Adrenal gland (tissue), 12 donors: ENCODE measurements around the gene MTUS2. TPM values are rescaled to one million over a fixed set of nuclear protein-coding genes. Genes with fewer than 3 reads are reported as not detected.

Experiments used
- DNase-seq, 7 donors: peaks; one replicate each; pipeline ENCODE4 v3.0.0-alpha.2; 2019 to 2020
- H3K27ac ChIP-seq, 5 donors: fragments of 200-600 bp; sonication (generic) in 4 of 5; 1 replicate in 3 of 5; 2 replicates in 2 of 5; pipeline versions ENCODE4 v1.5.1 to v1.8.0; 2016 to 2020; ENCODE audit warnings: mild to moderate bottlenecking in 1 of 5
- H3K27me3 ChIP-seq: fragments of 200-600 bp; 2 replicates; pipeline ENCODE4 v1.8.0; 2021
- H3K36me3 ChIP-seq, 2 donors: fragments of 200-600 bp; replicated peaks in 1 of 2; 1 replicate in 1 of 2; 2 replicates in 1 of 2; pipeline versions ENCODE4 v1.5.1 to v1.8.0; 2018 to 2022
- H3K4me1 ChIP-seq, 2 donors: fragments of 200-600 bp; replicated peaks in 1 of 2; 1 replicate in 1 of 2; 2 replicates in 1 of 2; pipeline versions ENCODE4 v1.5.1 to v1.8.0; 2018 to 2021
- H3K4me3 ChIP-seq, 4 donors: fragments of 200-600 bp; sonication (generic) in 3 of 4; one replicate each; pipeline ENCODE4 v1.5.1; 2016 to 2018
- H3K9me3 ChIP-seq, 3 donors: fragments of 200-600 bp; sonication (generic) in 1 of 3; replicated peaks in 1 of 3; 1 replicate in 2 of 3; 2 replicates in 1 of 3; pipeline versions ENCODE4 v1.5.1 to v1.8.0; 2016 to 2021
- POLR2A ChIP-seq, 2 donors: fragments of 450-650 bp; IDR thresholded peaks; one replicate each; pipeline ENCODE4 v1.6.1; 2017; ENCODE audit warnings: antibody characterized with exemption in 2 of 2, mild to moderate bottlenecking in 2 of 2, moderate library complexity in 1 of 2
- WGBS, 4 donors: extraction: QIAGEN DNeasy Blood & Tissue Kit in 2 of 4; methylation state at CpG; one replicate each; pipeline versions ENCODE4 v1.1.5 to v1.1.7; 2013 to 2017; 5-methylcytosine and 5-hydroxymethylcytosine counted together
- intact Hi-C, 2 donors: fragments of 100-400 bp; cut with DNase I; formaldehyde crosslinking; loops; one replicate each; pipeline versions ENCODE4 v1.14.1 to v1.15.0; 2022 to 2023
- polyA plus RNA-seq, 3 donors: library from polyadenylated mRNA; stranded (reverse); fragments of 200-250 nt in 2 of 3; fragments of 350-450 nt in 1 of 3; fragmentation: Illumina TruSeq in 1 of 3; extraction: RNeasy Lipid Tissue Mini Kit (QIAGEN cat#74804) in 1 of 3; gene quantifications; one replicate each; pipeline ENCODE4 v1.2.3, GENCODE V29; 2013 to 2014
- total RNA-seq, 9 donors: library from RNA; depleted of rRNA in 4 of 9; stranded (reverse); fragments of >200 nt in 4 of 9; fragments of 120-200 nt in 1 of 9; fragmentation: NEBNext Ultra II Directional in 1 of 9; extraction: Animal tissue kit (Norgen Biotek cat#: 25700) in 1 of 9; gene quantifications; one replicate each; pipeline versions ENCODE4 v1.1.0 to v1.2.4, GENCODE V29; 2013 to 2023
- TF ChIP-seq, protein P1 (sequence below), 6 experiments: fragments of 450-650 bp in 4 of 6; fragments of 200-600 bp in 2 of 6; sonication (generic) in 1 of 6; IDR thresholded peaks; 1 replicate in 5 of 6; 2 replicates in 1 of 6; pipeline versions ENCODE4 v1.5.1 to v1.8.0; 2016 to 2021; ENCODE audit warnings: antibody characterized with exemption in 6 of 6, mild to moderate bottlenecking in 2 of 6, moderate library complexity in 1 of 6
- donor health status: healthy with polysubstance abuse.
- donor health status: Bipolar disorder and iron deficiency.
- donor health status: DM: yes; HTN: yes; CAD: no.
- donor health status: DM: no; HTN: no; CAD: no.
- donor health status: DM: no; HTN: no; CAD: no.
- donor health status: DM: yes; HTN: yes; CAD: no.

The MTUS2 gene
- total and polyA plus RNA-seq, 12 donors, result 0.07 to 0.24 (median 0.14) TPM; not detected in 5

DNA sequence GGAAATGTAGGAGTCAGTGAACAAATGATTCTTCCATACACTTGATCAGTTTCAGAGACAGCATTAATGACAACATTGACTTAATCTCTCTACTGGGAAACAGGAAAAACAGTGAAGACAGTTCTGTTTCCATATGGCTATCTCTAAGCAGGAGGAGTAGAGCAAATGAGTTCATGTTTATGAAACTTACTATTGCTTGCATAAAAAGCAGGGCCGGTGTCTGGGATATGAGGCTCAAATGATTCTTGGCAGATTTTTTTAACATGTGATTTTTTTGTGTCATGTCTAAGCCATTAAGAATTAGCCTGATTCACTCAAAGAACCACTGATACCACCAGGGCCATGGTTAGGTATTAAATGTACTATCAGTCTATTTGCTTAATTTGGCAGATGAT is 633.5 kb downstream of the MTUS2 start:
- TF ChIP-seq, protein P1, sequence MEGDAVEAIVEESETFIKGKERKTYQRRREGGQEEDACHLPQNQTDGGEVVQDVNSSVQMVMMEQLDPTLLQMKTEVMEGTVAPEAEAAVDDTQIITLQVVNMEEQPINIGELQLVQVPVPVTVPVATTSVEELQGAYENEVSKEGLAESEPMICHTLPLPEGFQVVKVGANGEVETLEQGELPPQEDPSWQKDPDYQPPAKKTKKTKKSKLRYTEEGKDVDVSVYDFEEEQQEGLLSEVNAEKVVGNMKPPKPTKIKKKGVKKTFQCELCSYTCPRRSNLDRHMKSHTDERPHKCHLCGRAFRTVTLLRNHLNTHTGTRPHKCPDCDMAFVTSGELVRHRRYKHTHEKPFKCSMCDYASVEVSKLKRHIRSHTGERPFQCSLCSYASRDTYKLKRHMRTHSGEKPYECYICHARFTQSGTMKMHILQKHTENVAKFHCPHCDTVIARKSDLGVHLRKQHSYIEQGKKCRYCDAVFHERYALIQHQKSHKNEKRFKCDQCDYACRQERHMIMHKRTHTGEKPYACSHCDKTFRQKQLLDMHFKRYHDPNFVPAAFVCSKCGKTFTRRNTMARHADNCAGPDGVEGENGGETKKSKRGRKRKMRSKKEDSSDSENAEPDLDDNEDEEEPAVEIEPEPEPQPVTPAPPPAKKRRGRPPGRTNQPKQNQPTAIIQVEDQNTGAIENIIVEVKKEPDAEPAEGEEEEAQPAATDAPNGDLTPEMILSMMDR (IDR thresholded peaks at IDR 0.05), result no peak
- TF ChIP-seq POLR2A (IDR thresholded peaks at IDR 0.05), result no peak
- H3K27ac ChIP-seq, result no peak overlapping the region
- no peaks in the 10 kb centered on the region for H3K4me1 ChIP-seq
- intact Hi-C loops, result no loop called here
- DNase-seq, result no peak
- H3K36me3 ChIP-seq, result no peaks in the 10 kb centered on the region
- WGBS, 4 donors, result 76 to 97% (median 83%) methylated on average over 1 of the region's 1 CpG
- no peaks in the 10 kb centered on the region for H3K27me3 ChIP-seq
- no peaks in the 10 kb centered on the region for H3K9me3 ChIP-seq
- no peak overlapping the region for H3K4me3 ChIP-seq

DNA sequence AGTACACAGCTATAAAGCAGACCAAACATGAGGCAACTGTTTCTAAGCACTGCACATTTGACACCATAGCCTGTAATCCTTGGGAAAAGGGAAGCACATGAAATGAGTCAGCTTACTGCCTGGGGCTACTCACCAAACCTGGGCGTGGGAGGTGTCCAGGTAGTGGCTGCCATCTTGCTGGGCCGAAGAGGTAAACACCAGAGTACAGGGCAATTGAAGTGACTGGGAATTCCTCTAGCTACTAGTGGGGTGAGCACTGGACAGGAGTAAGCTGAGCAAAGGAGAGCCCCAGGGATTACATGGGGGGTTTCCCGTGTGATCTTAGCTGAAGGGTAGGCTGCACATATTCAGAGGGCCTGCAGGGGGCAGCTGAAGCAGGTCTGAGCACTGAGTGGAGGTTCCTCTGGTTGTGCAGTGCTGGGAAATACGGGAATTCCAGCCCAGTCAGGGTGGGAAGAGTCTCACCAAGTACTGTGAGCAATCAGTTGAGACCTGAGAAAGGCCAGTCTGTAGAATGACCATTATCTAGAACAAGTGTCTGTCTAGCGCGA is 634.9 kb downstream of the MTUS2 start:
- TF ChIP-seq, protein P1 (IDR thresholded peaks at IDR 0.05), result peak in 1 of 6 experiments; percentile 15
- no peak for TF ChIP-seq POLR2A (IDR thresholded peaks at IDR 0.05)
- no peaks in the 10 kb centered on the region for H3K27me3 ChIP-seq
- no peaks in the 10 kb centered on the region for H3K36me3 ChIP-seq
- no peaks in the 10 kb centered on the region for H3K4me1 ChIP-seq
- H3K27ac ChIP-seq, result no peak overlapping the region
- no peak overlapping the region for H3K4me3 ChIP-seq
- WGBS, 4 donors, result 69 to 89% (median 86%) methylated on average over 6 of the region's 6 CpGs
- intact Hi-C loops, result no loop called here
- no peak for DNase-seq
- no peaks in the 10 kb centered on the region for H3K9me3 ChIP-seq

DNA sequence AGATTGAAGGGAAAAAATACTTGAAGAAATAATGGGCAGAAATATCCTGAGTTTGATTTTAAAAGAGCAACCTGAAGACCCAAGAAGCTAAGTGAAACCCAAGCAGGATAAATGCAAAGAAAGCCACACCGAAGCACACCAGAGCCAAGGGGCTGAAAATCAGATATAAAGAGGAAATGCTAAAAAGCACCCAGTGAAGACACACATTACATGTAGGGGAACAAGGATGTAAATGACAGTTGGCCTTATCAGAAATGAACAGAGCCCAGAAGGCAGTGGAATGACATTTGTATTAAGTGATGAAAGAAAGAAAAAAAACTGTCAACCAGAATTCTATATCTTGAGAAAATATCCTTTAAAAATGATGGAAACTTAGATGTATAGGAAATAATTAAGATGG is 636.3 kb downstream of the MTUS2 start:
- WGBS, 4 donors, result 76 to 90% (median 85%) methylated on average over 1 of the region's 1 CpG
- no peak overlapping the region for H3K27ac ChIP-seq
- TF ChIP-seq, protein P1 (IDR thresholded peaks at IDR 0.05), result no peak
- no peak for TF ChIP-seq POLR2A (IDR thresholded peaks at IDR 0.05)
- no peaks in the 10 kb centered on the region for H3K27me3 ChIP-seq
- no peaks in the 10 kb centered on the region for H3K9me3 ChIP-seq
- intact Hi-C loops, result no loop called here
- H3K4me1 ChIP-seq, result no peaks in the 10 kb centered on the region
- no peak for DNase-seq
- H3K4me3 ChIP-seq, result no peak overlapping the region
- no peaks in the 10 kb centered on the region for H3K36me3 ChIP-seq

DNA sequence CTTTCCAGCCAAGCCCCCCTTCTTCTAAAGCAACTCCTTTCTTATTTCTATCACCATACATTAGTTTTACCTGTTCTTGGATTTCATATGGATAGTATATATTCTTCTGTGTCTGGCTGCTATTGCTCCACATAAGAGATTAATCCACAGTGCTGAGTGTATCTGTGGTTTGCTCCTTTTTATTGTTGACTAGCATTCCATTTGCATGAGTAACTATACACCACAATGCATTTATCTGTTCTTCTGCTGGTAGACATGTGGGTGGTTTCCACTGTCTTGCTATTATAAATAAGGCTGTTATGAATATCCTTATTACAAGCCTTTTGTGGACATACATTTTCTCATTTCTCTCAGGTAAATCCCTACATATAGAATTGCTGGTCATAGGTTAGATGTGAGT is 637.2 kb downstream of the MTUS2 start:
- Histone ChIP-seq H3K4me1 (no peaks in the 10 kb centered on the region), H3K27ac (no peak overlapping the region), H3K4me3 (no peak overlapping the region), H3K9me3 (no peaks in the 10 kb centered on the region), H3K36me3 (no peaks in the 10 kb centered on the region), H3K27me3 (no peaks in the 10 kb centered on the region)
- intact Hi-C loops, result no loop called here
- TF ChIP-seq, protein P1 (IDR thresholded peaks at IDR 0.05), result no peak
- TF ChIP-seq POLR2A (IDR thresholded peaks at IDR 0.05), result no peak
- no peak for DNase-seq
